OCI-M1 (cell line): ENCODE results near the gene SSH2.
"Not testable (repeated sequence)": the region's sequence is repeated elsewhere in the genome, so short reads cannot be mapped to it uniquely, and the experiment has no call there.

Source experiments
- DNase-seq: peaks from one replicate; lab custom pipeline; 2025; lab: John Stamatoyannopoulos, UW

SSH2 gene

GRCh38 chr17:29710891-29711418 lies 219.1 kb downstream of the SSH2 start:
- peak; percentile 92 for DNase-seq

- DNase-seq: no peak
Observed at GRCh38 chr17:29710520-29710884, 219.5 kb downstream of the SSH2 start.

GRCh38 chr17:29709866-29710519 lies 220.0 kb downstream of the SSH2 start:
- no peak for DNase-seq

GRCh38 chr17:29707212-29707571 lies 222.8 kb downstream of the SSH2 start:
- DNase-seq: no peak

GRCh38 chr17:29706045-29706431 lies 224.0 kb downstream of the SSH2 start:
- DNase-seq: no peak

- peak; percentile 48 for DNase-seq
Observed at GRCh38 chr17:29705386-29705785, 224.6 kb downstream of the SSH2 start.

- DNase-seq: no peak
Observed at GRCh38 chr17:29699283-29699682, 230.7 kb downstream of the SSH2 start.

GRCh38 chr17:29698837-29699236 lies 231.2 kb downstream of the SSH2 start:
- DNase-seq: peak; percentile 59

GRCh38 chr17:29698019-29698777 lies 231.8 kb downstream of the SSH2 start:
- DNase-seq: no peak

- DNase-seq: peak; percentile 38
Observed at GRCh38 chr17:29697371-29697770, 232.7 kb downstream of the SSH2 start.

GRCh38 chr17:29694918-29695563 lies 235.0 kb downstream of the SSH2 start:
- peak; percentile 54 for DNase-seq

- DNase-seq: no peak
Observed at GRCh38 chr17:29693751-29694150, 236.3 kb downstream of the SSH2 start.

GRCh38 chr17:29687596-29687995 lies 242.4 kb downstream of the SSH2 start:
- no peak for DNase-seq

- DNase-seq: no peak
Observed at GRCh38 chr17:29686993-29687590, 242.9 kb downstream of the SSH2 start.

GRCh38 chr17:29683481-29683880 lies 246.5 kb downstream of the SSH2 start:
- no peak for DNase-seq

GRCh38 chr17:29682987-29683386 lies 247.0 kb downstream of the SSH2 start:
- no peak for DNase-seq

GRCh38 chr17:29682054-29682453 lies 248.0 kb downstream of the SSH2 start:
- DNase-seq: peak; percentile 96

GRCh38 chr17:29677824-29678223 lies 252.2 kb downstream of the SSH2 start:
- peak; percentile 70 for DNase-seq

- DNase-seq: no peak
Observed at GRCh38 chr17:29677221-29677791, 252.7 kb downstream of the SSH2 start.

- DNase-seq: not testable (repeated sequence)
Observed at GRCh38 chr17:29675961-29676360, 254.1 kb downstream of the SSH2 start.

- no peak for DNase-seq
Observed at GRCh38 chr17:29674281-29674680, 255.7 kb downstream of the SSH2 start.

GRCh38 chr17:29671661-29672060 lies 258.4 kb downstream of the SSH2 start:
- DNase-seq: no peak
